ENCODE results near the gene RPL13. TPM values are rescaled to one million over a fixed set of nuclear protein-coding genes. Genes with fewer than 3 reads are reported as not detected.
A peak's percentile ranks its signal among the peaks of the same experiment; 100 is the strongest.

The RPL13 gene
- total and polyA plus RNA-seq, 10 donors = 2,154 to 16,278 (median 6,788) TPM

GRCh38 chr16:89517128-89517527 lies 43.4 kb upstream of the RPL13 start:
- intact Hi-C loops (cut with DNase I; ENCODE audit: low total_unique reads) = no loop called here
- 75 to 88% (median 80%) methylated on average over 9 of the region's 9 CpGs for WGBS, 5 donors
- Histone ChIP-seq H3K9me3 (no peaks in the 10 kb centered on the region), H3K4me1 (no peaks in the 10 kb centered on the region), H3K4me3 (no peak overlapping the region), H3K27ac (no peak overlapping the region), H3K27me3 (replicated peaks in 1 of 7) (no peaks in the 10 kb centered on the region), H3K36me3 (peaks cover 0 to 100% (median 90%) of the 10 kb centered on the region in 6 donors)
- TF ChIP-seq POLR2A (IDR thresholded peaks at IDR 0.05) = no peak
- no peak for TF ChIP-seq POLR2AphosphoS5 (IDR thresholded peaks at IDR 0.05)
- no peak for TF ChIP-seq CTCF (IDR thresholded peaks at IDR 0.05 in 8 of 11, conservative IDR thresholded peaks at IDR 0.05 in 3 of 11)
- no peak for DNase-seq

GRCh38 chr16:89519881-89520280 lies 40.6 kb upstream of the RPL13 start:
- H3K4me3 ChIP-seq = no peak overlapping the region
- H3K36me3 ChIP-seq = peaks cover 0 to 100% (median 89%) of the 10 kb centered on the region in 6 donors
- no peaks in the 10 kb centered on the region for H3K27me3 ChIP-seq (replicated peaks in 1 of 7)
- intact Hi-C loops (cut with DNase I; ENCODE audit: low total_unique reads) = no loop called here
- H3K9me3 ChIP-seq = no peaks in the 10 kb centered on the region
- DNase-seq = no peak
- H3K4me1 ChIP-seq = peaks cover 0 to 18% (median 3%) of the 10 kb centered on the region in 6 donors
- WGBS, 5 donors = 84 to 95% (median 89%) methylated on average over 15 of the region's 15 CpGs
- TF ChIP-seq POLR2AphosphoS5 (IDR thresholded peaks at IDR 0.05) (no peak), POLR2A (IDR thresholded peaks at IDR 0.05) (no peak), CTCF (IDR thresholded peaks at IDR 0.05 in 8 of 11, conservative IDR thresholded peaks at IDR 0.05 in 3 of 11) (no peak)
- no peak overlapping the region for H3K27ac ChIP-seq

GRCh38 chr16:89522287-89522686 lies 38.2 kb upstream of the RPL13 start:
- 94 to 98% (median 97%) methylated on average over 29 to 31 of the region's 31 CpGs for WGBS, 5 donors
- no peak for TF ChIP-seq POLR2A (IDR thresholded peaks at IDR 0.05)
- peak in 1 of 3 donors; percentile 22 for TF ChIP-seq POLR2AphosphoS5 (IDR thresholded peaks at IDR 0.05)
- no peak for TF ChIP-seq CTCF (IDR thresholded peaks at IDR 0.05 in 8 of 11, conservative IDR thresholded peaks at IDR 0.05 in 3 of 11)
- no peak overlapping the region for H3K27ac ChIP-seq
- H3K4me3 ChIP-seq = no peak overlapping the region
- peaks cover 0 to 31% (median 7%) of the 10 kb centered on the region in 6 donors for H3K4me1 ChIP-seq
- no peaks in the 10 kb centered on the region for H3K27me3 ChIP-seq (replicated peaks in 1 of 7)
- intact Hi-C loops (cut with DNase I; ENCODE audit: low total_unique reads) = no loop called here
- H3K36me3 ChIP-seq = peaks cover 0 to 100% (median 91%) of the 10 kb centered on the region in 6 donors
- DNase-seq = no peak
- no peaks in the 10 kb centered on the region for H3K9me3 ChIP-seq

GRCh38 chr16:89523680-89524344 lies 36.7 kb upstream of the RPL13 start:
- no peak for DNase-seq
- TF ChIP-seq POLR2AphosphoS5 (IDR thresholded peaks at IDR 0.05) (peak; percentile 48 to 67 (median 49)), CTCF (IDR thresholded peaks at IDR 0.05 in 8 of 11, conservative IDR thresholded peaks at IDR 0.05 in 3 of 11) (no peak)
- Histone ChIP-seq H3K36me3 (peaks cover 0 to 100% (median 87%) of the 10 kb centered on the region in 6 donors), H3K4me3 (peak overlapping the region in 1 of 8 donors; percentile 25), H3K4me1 (peaks cover 0 to 31% (median 7%) of the 10 kb centered on the region in 6 donors), H3K9me3 (no peaks in the 10 kb centered on the region), H3K27me3 (replicated peaks in 1 of 7) (no peaks in the 10 kb centered on the region), H3K27ac (peak overlapping the region in 4 of 8 donors; percentile 49 to 63 (median 52))
- WGBS, 5 donors = 67 to 87% (median 78%) methylated on average over 23 to 32 of the region's 32 CpGs
- intact Hi-C loops (cut with DNase I; ENCODE audit: low total_unique reads) = no loop called here
